GM23248 (cell line): ENCODE measurements around the gene MACC1. TPM values are rescaled to one million over a fixed set of nuclear protein-coding genes. Genes with fewer than 3 reads are reported as not detected.

ENCODE experiments used
- DNase-seq: peaks from one replicate; pipeline ENCODE4 v3.0.0-alpha.2; 2015
- H2AFZ ChIP-seq: fragments of 200-600 bp; sonication (generic); 2 replicates; pipeline ENCODE4 v1.6.1; 2016; ENCODE audit warnings: antibody characterized with exemption
- H3F3A ChIP-seq: fragments of 200-600 bp; sonication (generic); 2 replicates; pipeline ENCODE4 v1.6.1; 2016; ENCODE audit warnings: mild to moderate bottlenecking, antibody characterized with exemption, mixed run types; ENCODE audit not compliant: insufficient read depth
- H3K27ac ChIP-seq: fragments of 200-600 bp; sonication (generic); 2 replicates; pipeline ENCODE4 v1.5.1; 2016; ENCODE audit warnings: mild to moderate bottlenecking
- H3K27me3 ChIP-seq: fragments of 200-600 bp; sonication (generic); replicated peaks from 2 replicates; pipeline ENCODE4 v1.6.1; 2016; ENCODE audit warnings: mild to moderate bottlenecking; ENCODE audit not compliant: insufficient read depth
- H3K36me3 ChIP-seq: fragments of 200-600 bp; sonication (generic); 2 replicates; pipeline ENCODE4 v1.6.1; 2016; ENCODE audit warnings: low read depth, mild to moderate bottlenecking
- H3K4me1 ChIP-seq: fragments of 200-600 bp; sonication (generic); 2 replicates; pipeline ENCODE4 v1.6.1; 2016; ENCODE audit warnings: mild to moderate bottlenecking; ENCODE audit not compliant: insufficient read depth
- H3K4me2 ChIP-seq: fragments of 200-600 bp; sonication (generic); one replicate; pipeline ENCODE4 v1.6.1; 2016; ENCODE audit warnings: mild to moderate bottlenecking; ENCODE audit not compliant: unreplicated experiment
- H3K4me3 ChIP-seq: fragments of 200-600 bp; sonication (generic); 2 replicates; pipeline ENCODE4 v1.5.1; 2016; ENCODE audit warnings: mild to moderate bottlenecking
- H3K79me2 ChIP-seq: fragments of 200-600 bp; sonication (generic); 2 replicates; pipeline ENCODE4 v1.6.1; 2016; ENCODE audit warnings: mild to moderate bottlenecking; ENCODE audit not compliant: insufficient read depth
- H3K9ac ChIP-seq: fragments of 200-600 bp; sonication (generic); 2 replicates; pipeline ENCODE4 v1.6.1; 2016; ENCODE audit warnings: mild to moderate bottlenecking
- H3K9me2 ChIP-seq: fragments of 200-600 bp; sonication (generic); 2 replicates; pipeline ENCODE4 v1.6.1; 2016; ENCODE audit warnings: mixed run types, mild to moderate bottlenecking, moderate library complexity; ENCODE audit not compliant: insufficient read depth
- H3K9me3 ChIP-seq: fragments of 200-600 bp; sonication (generic); one replicate; pipeline ENCODE4 v1.6.1; 2017; ENCODE audit warnings: low read depth
- H4K20me1 ChIP-seq: fragments of 200-600 bp; sonication (generic); 2 replicates; pipeline ENCODE4 v1.6.0; 2016; ENCODE audit not compliant: insufficient read depth
- EZH2 ChIP-seq: fragments of 200-600 bp; sonication (generic); IDR thresholded peaks from 2 replicates; pipeline ENCODE4 v1.6.1; 2018; ENCODE audit warnings: antibody characterized with exemption, mild to moderate bottlenecking; ENCODE audit not compliant: insufficient read depth, poor library complexity, severe bottlenecking
- EZH2phosphoT487 ChIP-seq: fragments of 200-600 bp; sonication (generic); IDR thresholded peaks from 2 replicates; pipeline ENCODE4 v1.6.1; 2018; ENCODE audit warnings: antibody characterized with exemption, moderate library complexity, mild to moderate bottlenecking, low read depth; ENCODE audit not compliant: insufficient read depth
- WGBS, 2 experiments: methylation state at CpG; one replicate each; pipeline ENCODE4 v1.1.6; 2015 to 2017; ENCODE audit warnings: low lambda C conversion rate in 2 of 2, low coverage in 1 of 2; ENCODE audit errors: missing lambda C conversion rate in 2 of 2; 5-methylcytosine and 5-hydroxymethylcytosine counted together
- in situ Hi-C: fragments of 300-500 bp; cut with MboI; formaldehyde crosslinking; loops from 2 replicates; pipeline ENCODE4 v1.15.0; 2020
- polyA plus RNA-seq: library from polyadenylated mRNA; unstranded; fragments of >200 nt; fragmentation: Nextera tagmentation; extraction: Ambion mirVana; gene quantifications from 2 replicates; pipeline ENCODE4 v1.2.1, GENCODE V29; 2016
- total RNA-seq: library from RNA; depleted of rRNA; stranded (reverse); fragments of >200 nt; shearing (Covaris generic); gene quantifications from 2 replicates; pipeline ENCODE4 v1.2.3, GENCODE V29; 2014

MACC1 gene
- total and polyA plus RNA-seq, 2 experiments from 2014 or later: 0.05 to 0.11 TPM

- in situ Hi-C loops: loop anchor here (25.0 kb wide), 2 partner anchors 411 to 414 kb away; partner anchors contain the start of gene TMEM196
- H3K27me3 ChIP-seq: no peaks in the 10 kb centered on the region
- H3K9me3 ChIP-seq: no peaks in the 10 kb centered on the region
- DNase-seq: peak; percentile 68
- H3F3A ChIP-seq: peaks cover 14% of the 10 kb centered on the region
- H3K36me3 ChIP-seq: no peaks in the 10 kb centered on the region
- no peak overlapping the region for H3K27ac ChIP-seq
- H3K9ac ChIP-seq: no peak overlapping the region
- H3K4me3 ChIP-seq: no peak overlapping the region
- H4K20me1 ChIP-seq: no peaks in the 10 kb centered on the region
- no peak overlapping the region for H3K4me2 ChIP-seq
- H3K4me1 ChIP-seq: peaks cover 14% of the 10 kb centered on the region
- no peaks in the 10 kb centered on the region for H3K79me2 ChIP-seq
- 52 to 57% methylated on average over 3 of the region's 3 CpGs for WGBS, 2 experiments
- peaks cover 4% of the 10 kb centered on the region; the same call in 1 of the 2 replicates for H3K9me2 ChIP-seq
- TF ChIP-seq EZH2phosphoT487 (no peak), EZH2 (no peak)
- H2AFZ ChIP-seq: peak overlapping the region; percentile 10; the same call in 1 of the 2 replicates
Observed at GRCh38 chr7:20172736-20173334, 44.3 kb downstream of the MACC1 start.

- Histone ChIP-seq H3K4me1 (peaks cover 22% of the 10 kb centered on the region), H3K36me3 (no peaks in the 10 kb centered on the region), H3K9ac (no peak overlapping the region), H4K20me1 (no peaks in the 10 kb centered on the region), H3K9me3 (no peaks in the 10 kb centered on the region), H3K9me2 (peaks cover 4% of the 10 kb centered on the region; the same call in 1 of the 2 replicates), H3K27me3 (no peaks in the 10 kb centered on the region), H3F3A (peaks cover 23% of the 10 kb centered on the region), H2AFZ (0 out of 2 replicates have a peak overlapping the region, but pooled peaks have one; percentile 2), H3K4me3 (peak overlapping the region; percentile 1; the same call in 1 of the 2 replicates), H3K27ac (peak overlapping the region; percentile 32), H3K79me2 (no peaks in the 10 kb centered on the region), H3K4me2 (peak overlapping the region; percentile 26)
- 8 to 14% methylated on average over 2 of the region's 2 CpGs for WGBS, 2 experiments
- in situ Hi-C loops: loop anchor here (25.0 kb wide), 2 partner anchors 408 to 417 kb away; partner anchors contain the start of gene TMEM196
- TF ChIP-seq EZH2phosphoT487 (no peak), EZH2 (no peak)
- peak; percentile 62 for DNase-seq
Observed at GRCh38 chr7:20170633-20171032, 46.6 kb downstream of the MACC1 start.

- H3K9me3 ChIP-seq: no peaks in the 10 kb centered on the region
- no peaks in the 10 kb centered on the region for H4K20me1 ChIP-seq
- peaks cover 4% of the 10 kb centered on the region; the same call in 1 of the 2 replicates for H3K9me2 ChIP-seq
- peak; percentile 27 for DNase-seq
- H3K79me2 ChIP-seq: no peaks in the 10 kb centered on the region
- in situ Hi-C loops: loop anchor here (10.0 to 25.0 kb wide), 3 partner anchors 180 to 422 kb away; partner anchors contain the start of gene TMEM196
- H3K27me3 ChIP-seq: no peaks in the 10 kb centered on the region
- H3K4me3 ChIP-seq: no peak overlapping the region
- no peak overlapping the region for H3K9ac ChIP-seq
- H3K4me2 ChIP-seq: peak overlapping the region; percentile 51
- peaks cover 38% of the 10 kb centered on the region for H3K4me1 ChIP-seq
- H2AFZ ChIP-seq: no peak overlapping the region
- 13 to 31% methylated on average over 1 of the region's 1 CpG for WGBS, 2 experiments
- H3F3A ChIP-seq: peaks cover 33% of the 10 kb centered on the region
- TF ChIP-seq EZH2: no peak
- TF ChIP-seq EZH2phosphoT487: no peak
- peak overlapping the region; percentile 56 for H3K27ac ChIP-seq
- H3K36me3 ChIP-seq: no peaks in the 10 kb centered on the region
Observed at GRCh38 chr7:20165146-20165510, 52.1 kb downstream of the MACC1 start.

- TF ChIP-seq EZH2phosphoT487 (no peak), EZH2 (no peak)
- in situ Hi-C loops: loop anchor here (10.0 to 25.0 kb wide), 3 partner anchors 180 to 423 kb away; partner anchors contain the start of gene TMEM196
- no peaks in the 10 kb centered on the region for H3K9me2 ChIP-seq
- H2AFZ ChIP-seq: no peak overlapping the region; the same call in 1 of the 2 replicates
- WGBS, 2 experiments: 6 to 13% methylated on average over 6 of the region's 6 CpGs
- no peaks in the 10 kb centered on the region for H4K20me1 ChIP-seq
- peak; percentile 76 for DNase-seq
- H3K79me2 ChIP-seq: no peaks in the 10 kb centered on the region
- no peak overlapping the region; the same call in 1 of the 2 replicates for H3K4me3 ChIP-seq
- peaks cover 29% of the 10 kb centered on the region for H3F3A ChIP-seq
- no peaks in the 10 kb centered on the region for H3K27me3 ChIP-seq
- H3K9me3 ChIP-seq: no peaks in the 10 kb centered on the region
- H3K4me2 ChIP-seq: peak overlapping the region; percentile 51
- H3K27ac ChIP-seq: peak overlapping the region; percentile 56
- H3K9ac ChIP-seq: no peak overlapping the region
- H3K36me3 ChIP-seq: no peaks in the 10 kb centered on the region
- peaks cover 35% of the 10 kb centered on the region for H3K4me1 ChIP-seq
Observed at GRCh38 chr7:20164425-20165145, 52.6 kb downstream of the MACC1 start.
